Hematopoietic multipotent progenitor cell treated with erythropoietin and hydrocortisone succinate and interleukin-3 and kit ligand, for 15 days (in vitro differentiated cells): ENCODE results near the gene PLCG2.
A peak's percentile ranks its signal among the peaks of the same experiment; 100 is the strongest.
"Not testable (repeated sequence)": the region's sequence is repeated elsewhere in the genome, so short reads cannot be mapped to it uniquely, and the experiment has no call there.

ENCODE experiments used
- DNase-seq: peaks from one replicate; pipeline ENCODE4 v3.0.0-alpha.2; 2015; ENCODE audit warnings: low spot score

The PLCG2 gene

DNA sequence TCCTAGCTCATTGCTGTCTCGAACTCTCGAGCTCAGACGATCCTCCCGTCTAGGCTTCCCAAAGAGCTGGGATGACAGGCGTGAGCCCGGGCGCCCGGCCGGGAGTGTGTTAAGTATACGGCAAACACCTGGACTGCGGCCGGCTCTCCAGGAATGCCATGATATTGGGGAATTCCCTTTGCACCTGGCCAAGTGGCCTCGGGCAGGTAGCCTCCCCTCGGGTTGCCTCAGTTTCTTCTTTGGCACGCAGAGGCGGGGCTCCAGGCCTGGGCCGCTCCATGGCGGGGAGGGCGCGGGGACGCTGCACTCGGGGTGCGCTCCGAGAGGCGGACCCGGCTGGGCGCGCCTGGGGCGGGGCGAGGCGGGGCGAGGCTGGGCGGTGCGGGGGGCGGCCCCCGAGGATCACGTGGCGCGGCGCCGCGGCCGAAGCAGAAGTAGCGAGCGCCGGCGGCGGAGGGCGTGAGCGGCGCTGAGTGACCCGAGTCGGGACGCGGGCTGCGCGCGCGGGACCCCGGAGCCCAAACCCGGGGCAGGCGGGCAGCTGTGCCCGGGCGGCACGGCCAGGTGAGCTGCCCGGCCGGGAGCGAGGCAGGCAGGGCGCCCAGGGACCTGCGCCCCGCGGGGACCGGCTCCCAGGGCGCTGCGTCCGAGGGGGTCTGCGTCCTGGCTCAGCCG is at the start of gene PLCG2:
TSS of gene PLCG2 (plus strand) at position 431 of the 675 bp plus-strand sequence. CDS start 6,699 bp downstream, outside the sequence.
- peak; percentile 61 for DNase-seq

DNA sequence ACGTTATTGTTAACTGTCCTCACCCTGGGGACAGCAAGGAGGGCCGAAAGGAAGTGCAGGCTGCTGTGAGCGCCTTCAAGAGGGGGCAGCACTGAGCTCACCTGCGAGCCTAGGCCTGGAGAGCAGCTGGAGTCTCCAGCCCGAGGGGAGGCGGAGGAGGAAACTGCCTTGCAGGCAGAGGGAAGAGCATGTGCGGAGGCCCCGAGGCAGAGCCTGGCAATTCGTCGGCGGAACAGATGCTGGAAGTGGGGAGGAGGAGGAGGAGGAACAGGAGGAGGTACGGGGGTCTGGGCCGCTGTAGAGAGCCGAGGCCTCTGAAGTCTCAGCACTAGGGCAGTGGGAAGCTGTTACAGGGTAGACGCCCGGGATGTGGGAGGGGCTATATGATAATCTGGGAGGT is 49.6 kb upstream of the PLCG2 start:
- DNase-seq = no peak

DNA sequence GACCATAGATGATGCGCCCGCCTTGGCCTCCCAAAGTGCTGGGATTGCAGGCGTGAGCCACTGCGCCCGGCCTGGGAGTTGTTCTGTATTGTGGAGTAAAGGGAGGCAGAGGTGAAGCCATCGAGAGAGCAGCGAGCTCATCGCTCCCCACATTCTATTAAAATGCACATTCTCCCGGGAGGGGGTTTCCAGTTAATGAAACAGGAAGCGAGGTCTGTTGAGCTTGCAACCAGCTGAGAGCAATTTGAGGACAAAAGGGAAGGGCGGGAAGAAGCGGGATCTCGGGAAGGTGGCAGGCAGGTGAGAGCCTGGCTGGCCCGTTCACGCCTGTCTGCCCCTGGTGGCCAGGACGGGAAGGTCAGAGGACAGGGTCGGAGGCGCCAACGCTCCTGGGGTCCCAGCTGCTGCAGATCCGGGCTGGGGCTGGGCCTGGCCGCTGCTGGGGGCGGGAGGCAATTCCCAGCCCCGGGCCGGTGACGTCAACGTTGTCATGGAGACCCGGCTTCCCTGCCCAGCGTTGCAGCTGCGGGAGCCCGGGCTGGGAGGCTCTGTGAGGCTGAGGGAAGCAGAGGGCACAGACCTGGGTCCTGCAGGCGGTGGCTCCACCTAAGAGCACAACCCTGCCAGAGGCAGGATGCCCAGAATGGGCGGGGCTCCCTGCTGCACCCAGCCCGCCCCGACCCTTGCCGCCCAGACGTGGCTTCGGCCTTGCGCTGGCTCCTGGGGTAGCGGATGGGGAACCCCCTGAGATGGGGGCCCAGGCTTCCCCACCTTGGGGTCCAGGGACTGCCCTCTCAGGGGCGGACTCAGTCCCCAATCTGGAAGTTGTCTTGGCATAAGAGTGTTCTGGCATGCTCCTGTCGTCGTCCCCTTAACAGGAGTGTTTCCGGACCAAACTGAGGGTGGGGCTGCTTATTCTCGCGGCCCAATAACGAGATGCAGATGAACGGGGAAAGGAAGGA is 48.7 kb upstream of the PLCG2 start:
- peak; percentile 64 for DNase-seq

DNA sequence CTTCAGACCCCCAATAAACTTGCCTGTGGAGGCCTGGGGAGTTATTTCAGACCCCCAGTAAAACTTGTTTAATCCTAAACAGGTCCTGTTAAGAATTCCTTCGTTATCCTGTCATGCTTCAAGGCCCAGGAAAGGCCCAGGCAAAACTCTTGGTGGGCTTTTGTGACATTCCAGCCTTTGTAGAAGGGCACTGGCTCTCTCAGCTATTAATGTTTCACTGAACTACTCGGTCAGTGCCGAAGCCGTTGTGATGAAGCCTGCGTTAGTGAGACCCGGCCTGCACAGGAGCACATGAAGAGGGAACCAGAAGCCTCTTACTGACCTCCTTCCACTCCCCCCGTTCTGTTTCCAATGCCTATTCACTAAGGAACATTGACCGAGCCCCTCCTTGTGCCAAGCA is 47.4 kb upstream of the PLCG2 start:
- DNase-seq = no peak

DNA sequence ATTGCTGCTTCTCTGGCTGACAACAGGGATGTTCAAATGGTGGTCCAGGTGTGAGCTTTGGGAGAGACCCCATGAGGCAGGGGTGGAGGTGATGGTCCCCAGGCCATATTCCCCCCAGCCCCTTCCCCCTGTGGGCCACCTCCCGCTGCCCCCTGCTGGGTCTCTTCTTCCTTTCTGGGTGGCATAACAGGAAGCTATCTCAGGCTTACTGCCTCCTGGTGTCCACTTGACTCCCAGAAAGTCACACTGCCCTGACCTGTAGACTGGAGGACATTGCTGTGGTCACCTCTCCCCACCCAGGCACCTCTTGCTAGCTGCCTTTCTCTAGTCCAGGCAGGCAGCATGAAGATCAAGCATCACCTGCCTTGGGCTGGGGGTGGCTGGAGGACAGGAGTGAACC is 46.4 kb upstream of the PLCG2 start:
- DNase-seq = no peak

DNA sequence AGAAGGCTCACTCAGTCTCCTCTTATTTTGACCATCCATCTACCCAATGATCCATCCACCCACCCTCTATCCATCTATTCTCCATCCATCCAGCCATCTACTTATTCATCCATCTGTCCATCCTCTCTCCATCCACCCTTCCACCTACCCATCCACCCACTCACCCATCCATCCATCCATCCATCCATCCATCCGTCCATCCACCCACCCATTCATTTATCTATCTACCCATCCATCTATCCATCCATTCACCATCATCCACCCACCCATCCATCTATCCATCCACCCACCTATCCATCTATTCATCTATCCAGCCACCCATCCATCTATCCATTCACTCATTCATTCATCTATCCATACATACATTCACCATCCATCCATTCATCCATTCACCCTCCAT is 45.8 kb upstream of the PLCG2 start:
- no peak for DNase-seq

DNA sequence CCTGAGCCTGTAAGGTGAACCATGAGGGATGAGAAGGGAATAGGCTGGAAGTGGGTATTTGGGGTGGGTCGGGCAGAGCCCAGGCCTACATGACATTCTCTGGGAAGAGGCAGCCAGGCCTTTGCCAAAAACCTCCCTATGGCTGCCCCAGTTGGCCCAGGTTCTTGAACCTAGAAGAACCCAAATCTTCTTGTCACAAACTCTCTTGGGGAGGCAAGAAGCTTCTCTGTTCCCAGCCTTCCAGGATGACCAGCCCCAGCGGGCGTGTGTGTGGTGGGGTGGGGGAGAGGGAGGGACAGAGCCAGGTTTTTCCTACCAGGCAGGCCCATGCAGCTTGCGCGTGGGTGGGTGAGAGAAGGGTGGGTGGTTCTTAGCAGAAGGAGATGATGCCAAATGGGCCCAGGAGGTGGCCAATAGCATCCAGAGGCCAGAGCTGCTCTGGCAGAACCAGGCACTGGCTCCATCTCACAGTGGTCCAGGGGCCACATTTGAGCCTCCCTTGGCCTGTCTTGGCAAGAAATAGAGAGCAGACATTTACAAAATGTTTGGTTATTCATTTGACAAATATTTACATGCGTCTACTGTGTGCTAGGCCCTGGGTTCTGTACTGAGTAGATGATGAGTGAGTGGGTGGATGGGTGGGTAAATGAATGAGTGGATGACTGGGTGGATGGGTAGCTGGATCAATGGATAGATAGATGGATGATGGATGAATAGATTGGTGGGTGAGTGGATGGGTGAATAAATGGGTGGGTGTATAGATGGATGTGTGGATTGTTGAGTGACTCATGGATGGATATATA is 44.3 kb upstream of the PLCG2 start:
- no peak for DNase-seq

DNA sequence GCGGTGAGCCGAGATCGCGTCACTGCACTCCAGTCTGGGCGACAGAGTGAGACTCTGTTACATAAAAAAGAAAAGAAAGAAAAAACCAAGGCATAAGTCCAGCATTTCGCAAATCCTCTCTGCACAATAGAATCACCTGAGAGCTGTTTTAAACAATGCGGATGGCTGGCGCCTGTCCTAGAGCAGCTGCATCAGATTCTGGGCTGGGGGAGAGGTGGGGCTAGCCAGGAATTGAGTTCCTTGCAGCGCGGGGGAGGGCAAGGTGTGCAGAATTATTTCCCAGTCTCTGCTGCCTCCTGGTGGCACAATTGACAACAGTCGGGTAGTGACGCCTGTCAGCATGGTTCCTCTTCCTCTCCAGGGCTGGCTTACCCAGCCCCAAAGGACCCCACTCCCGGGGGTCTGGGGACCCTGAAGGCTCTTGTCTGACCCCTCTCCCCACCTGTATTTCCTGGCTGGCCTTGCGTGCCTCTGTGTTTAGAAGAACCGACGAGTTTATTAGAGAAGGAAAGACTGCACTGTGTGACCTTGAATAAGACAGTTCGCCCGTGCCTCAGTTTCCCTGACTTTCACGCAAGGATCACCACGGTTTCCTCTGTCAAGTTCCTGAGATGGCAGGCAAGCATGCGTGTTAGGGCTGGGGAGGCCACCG is 41.1 kb upstream of the PLCG2 start:
- peak; percentile 82 for DNase-seq

DNA sequence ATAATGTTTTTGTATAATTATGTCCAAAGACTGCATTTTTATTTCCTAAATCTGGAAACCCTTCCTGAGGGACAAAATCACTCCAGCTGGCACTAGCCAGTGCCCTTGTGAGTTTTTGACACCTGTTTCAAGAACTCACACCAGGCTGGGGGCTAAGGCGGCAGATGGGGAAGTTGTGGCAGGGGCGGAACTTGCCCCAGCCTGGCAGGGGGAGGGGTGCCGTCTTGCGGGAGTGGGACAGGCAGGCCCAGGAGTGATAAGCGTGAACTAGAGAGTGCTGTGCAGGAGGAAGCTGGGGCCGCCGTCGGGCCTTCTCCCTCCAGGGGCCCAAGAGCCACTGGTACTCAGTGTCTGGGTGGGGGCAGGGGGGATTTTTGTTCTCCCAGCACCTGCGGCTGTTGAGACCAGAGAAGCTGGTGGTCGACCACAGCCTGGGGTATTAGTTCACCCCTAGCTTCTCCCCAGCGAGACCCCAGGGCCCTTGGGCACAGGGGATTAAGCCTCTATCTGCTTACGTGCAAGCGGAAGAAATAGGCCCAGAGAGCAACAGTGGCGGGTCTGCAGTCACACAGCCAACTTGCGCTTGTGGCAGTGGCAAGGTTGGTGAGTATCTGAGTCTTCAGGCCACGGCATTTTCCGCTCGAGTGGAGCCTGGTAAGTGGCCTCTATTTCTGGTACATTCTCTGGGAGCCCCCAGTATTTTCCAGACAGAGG is 40.2 kb upstream of the PLCG2 start:
- DNase-seq = peak; percentile 34

DNA sequence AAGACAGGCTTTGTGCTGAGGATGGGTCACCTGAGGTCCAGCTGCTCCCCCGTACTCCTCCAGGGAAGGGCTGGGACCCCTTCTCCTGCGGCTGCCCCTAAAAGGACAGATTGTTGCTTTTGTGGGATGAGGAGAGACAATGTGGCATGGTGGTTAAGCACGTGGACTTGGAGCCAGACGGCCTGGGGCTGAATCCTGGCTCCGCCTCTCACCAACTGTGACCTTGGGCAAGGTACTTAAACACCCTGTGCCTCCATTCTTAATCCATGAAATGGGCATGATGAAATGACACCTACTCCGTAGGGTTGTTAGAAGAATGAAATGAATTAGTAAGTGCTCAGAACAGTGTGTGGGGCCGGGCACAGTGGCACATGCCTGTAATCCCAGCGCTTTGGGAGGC is 39.6 kb upstream of the PLCG2 start:
- no peak for DNase-seq

DNA sequence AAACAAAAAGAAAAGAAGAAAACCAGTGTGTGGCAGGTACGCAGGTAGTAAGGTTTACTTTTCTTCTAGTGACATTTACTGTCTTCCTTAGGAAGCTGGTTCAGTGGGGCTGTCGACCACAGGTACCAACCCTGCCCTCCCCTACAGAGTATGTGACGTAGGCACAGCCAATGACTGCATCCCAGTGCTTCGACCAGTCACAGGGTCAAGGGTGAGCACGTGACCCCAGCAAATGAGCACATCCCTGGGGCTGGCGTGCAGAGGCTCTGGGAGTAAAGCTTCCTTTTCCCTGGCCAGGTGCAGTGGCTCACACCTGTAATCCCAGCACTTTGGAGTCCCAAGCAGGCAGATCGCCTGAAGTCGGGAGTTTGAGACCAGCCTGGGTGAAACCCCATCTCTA is 38.9 kb upstream of the PLCG2 start:
- DNase-seq = no peak

DNA sequence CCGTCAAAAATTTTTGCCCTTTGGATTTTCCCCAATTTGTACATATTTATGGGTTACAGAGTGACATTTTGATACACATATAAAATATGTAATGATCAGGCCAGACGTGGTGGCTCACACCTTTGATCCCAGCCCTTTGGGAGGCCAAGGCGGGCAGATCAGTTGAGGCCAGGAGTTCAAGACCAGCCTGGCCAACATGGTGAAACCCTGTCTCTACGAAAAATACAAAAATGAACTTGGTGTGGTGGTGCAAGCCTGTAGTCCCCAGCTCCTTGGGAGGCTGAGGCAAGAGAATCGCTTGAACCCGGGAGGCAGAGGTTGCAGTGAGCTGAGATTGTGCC is 37.7 kb upstream of the PLCG2 start:
- DNase-seq = not testable (repeated sequence)

DNA sequence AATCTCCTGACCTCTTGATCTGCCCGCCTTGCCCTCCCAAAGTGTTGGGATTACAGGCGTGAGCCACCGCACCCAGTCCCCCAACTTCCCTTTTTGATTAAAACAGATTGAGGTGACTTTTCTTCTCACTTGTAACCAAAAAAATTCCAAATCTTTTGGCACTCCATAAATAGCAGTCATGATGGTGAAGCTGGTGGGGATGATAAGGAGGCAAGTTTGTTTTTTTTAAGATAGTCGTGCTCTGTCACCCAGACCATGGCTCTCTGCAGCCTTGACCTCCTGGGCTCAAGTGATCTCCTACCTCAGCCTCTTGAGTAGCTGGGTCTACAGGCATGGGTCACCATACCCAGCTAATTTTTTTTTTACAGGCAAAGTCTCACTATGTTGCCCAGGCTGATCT is 34.7 kb upstream of the PLCG2 start:
- no peak for DNase-seq

DNA sequence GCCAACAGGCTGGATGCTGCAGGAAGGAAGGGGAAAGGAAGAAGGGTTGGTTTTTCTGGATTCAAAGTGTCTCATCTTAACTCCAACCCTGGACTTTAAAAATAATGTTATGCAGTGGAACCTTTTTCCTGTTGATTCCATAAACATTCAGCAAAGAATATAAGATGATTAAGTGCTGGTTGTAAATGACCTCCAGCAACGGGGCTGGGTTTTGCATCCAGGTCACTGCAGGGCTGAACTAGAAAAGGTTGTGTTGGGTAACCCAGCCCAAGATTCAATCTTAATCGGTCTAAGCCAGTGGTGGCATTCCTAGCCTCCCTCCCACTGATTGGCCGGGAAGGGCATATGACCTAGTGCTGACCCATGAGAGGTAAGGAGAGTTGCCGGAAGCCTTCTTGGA is 34.2 kb upstream of the PLCG2 start:
- no peak for DNase-seq

DNA sequence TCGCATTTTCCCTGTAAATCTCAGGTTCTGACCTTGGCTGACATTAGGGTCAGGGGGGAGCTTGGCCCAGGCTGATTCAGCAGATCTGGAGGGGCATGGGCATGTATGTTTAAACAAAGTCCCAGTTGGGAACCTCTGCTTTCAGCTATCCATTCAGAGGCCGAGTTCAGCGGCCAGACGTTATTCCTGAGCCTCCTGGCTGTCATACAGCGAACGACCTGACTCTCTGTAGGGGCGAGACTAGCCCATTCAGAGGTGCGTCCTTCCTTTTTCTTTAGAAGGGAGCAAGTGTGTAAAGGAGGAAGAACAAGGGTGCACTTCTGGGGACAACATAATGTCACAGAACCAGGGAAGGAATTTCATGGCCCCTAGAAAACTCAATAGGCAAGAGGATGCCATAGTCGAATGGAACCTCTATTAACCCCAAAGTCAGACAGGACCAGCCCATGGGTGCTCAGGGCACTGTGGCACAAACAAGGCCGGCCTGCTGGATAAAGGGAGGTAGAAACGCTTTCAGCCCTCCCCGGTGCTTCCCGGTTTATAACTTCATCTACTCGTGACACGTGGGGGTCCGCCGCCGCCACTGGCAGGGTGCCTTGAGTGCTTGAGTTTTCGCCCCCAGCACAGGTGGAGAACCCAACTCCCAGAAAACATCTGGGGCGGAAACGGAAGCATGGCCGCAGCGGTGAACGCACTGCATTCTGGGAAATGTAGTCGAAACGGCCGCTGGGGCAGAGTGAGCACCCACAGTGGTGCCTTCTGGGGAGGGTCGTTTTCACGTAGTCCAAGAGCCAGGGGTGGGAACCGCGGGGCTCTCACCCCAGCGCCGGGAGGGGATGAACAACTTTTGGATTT is 33.2 kb upstream of the PLCG2 start:
- DNase-seq = peak; percentile 73

DNA sequence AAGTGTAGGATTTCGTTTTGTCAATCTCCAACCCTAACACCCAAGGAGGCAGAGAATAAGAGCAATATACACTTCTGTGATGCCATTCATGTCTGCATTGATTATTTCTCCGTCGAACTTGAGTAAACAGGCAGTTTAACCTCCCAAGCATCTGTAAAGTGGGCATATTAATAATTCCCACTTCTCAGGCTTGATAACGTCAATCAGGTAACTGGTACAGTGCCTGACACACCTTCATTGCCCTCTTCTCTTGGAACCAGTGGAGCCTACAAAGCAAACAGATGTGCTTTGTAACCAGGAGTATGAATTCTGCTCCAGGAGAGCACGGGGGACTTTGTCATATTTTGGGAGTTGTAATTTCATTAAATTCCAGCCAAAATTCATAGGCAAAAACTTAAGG is 32.5 kb upstream of the PLCG2 start:
- DNase-seq = no peak

DNA sequence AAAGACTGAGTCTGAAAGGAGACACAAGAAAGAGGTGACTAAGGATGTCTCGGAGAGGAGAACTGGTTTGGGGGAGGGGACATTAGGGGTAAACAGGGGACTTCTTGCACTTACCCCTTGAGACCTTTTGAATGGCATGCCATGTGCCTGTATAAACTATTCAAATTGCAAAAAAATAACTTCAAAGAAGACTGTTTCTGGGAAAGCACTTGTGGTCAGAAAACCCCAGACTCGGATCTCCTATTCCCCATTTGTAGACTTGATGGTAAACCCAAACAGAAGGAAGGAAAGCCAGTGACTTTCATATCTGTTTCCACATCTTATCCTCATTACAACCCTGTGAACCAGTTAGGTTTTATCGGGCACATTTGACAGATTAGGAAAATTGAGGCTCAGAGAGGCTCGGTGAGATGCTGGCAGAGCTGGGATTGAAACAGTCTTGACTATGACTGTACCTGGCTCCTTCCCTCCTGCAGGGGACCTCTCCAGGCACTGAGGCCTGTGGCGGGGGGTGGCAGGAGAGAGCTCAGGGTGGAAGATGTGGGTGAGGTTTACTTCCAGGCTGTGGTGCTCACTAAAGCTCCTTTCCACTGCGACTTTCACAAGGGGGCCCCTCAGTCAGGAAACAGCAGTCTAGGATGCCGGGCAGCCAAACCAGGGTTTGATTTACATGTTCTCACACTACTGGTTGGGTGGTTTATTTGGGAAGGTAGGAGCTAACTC is 30.5 kb upstream of the PLCG2 start:
- no peak for DNase-seq

DNA sequence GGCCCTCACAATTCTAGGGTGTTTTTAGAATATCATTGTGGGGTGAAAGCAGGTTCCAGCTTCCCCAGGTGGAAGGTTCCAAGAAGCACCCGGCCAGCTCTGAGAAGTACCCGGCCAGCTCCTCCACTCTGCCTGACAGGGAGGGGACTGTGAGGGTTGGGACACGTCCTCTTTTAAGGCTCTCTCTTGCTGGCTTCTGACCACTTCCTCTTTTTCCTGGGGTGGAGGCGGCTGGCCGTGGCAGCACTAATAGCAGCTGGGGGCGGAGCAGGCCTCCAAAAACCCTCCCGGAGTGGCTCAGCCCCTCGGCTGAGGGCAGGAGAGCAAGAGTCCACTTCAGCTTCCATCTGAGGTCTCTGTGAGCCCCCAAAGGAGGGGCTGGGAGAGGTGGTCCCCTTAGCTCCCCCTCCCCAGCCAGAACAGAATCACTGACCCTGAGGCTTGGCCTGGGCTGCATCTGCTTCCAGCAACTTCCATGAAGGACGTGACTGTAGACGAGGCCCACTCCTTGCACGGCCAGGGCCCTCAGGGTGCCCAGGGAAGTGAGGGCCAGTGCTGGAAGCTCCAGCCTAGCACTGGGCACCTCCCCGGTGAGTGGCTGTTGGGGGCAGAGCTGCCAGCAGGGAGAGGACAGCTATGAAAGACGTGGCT is 26.7 kb upstream of the PLCG2 start:
- no peak for DNase-seq

DNA sequence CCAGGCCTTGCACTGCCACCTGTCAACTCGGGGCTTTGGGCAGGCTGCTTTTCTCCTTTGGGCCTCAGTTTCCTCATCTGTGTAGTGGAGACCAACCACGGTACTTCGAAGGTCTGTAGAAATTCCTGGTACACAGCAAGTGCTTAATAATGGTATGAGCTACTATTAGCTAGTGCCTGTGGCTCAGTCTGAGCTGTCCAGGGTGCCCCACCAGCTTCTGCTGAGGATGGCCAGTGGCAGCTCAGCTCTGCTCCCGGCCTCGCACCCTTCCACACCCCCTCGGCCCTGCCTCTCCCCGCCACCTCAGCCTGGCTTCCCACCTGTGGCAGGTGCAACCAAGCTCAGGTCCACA is 26.2 kb upstream of the PLCG2 start:
- no peak for DNase-seq
